GM12878 (cell line): Measurements from ENCODE around the gene CHCHD6. TPM values are rescaled to one million over a fixed set of nuclear protein-coding genes. Genes with fewer than 3 reads are reported as not detected.

Experiments
- ATAC-seq: fragments of 200-7000 bp; cut with Tn5 transposase; 3 replicates; pipeline ENCODE4 v1.9.1; 2020; ENCODE audit warnings: mild to moderate bottlenecking, moderate library complexity
- BruUV-seq: library from RNA; stranded (reverse); fragments of 400-500 nt; replicated peaks from 2 replicates; lab custom pipeline; 2021; lab: Mats Ljungman, UMichigan
- CTCF ChIA-PET: fragments of 300-600 bp; sonication (Branson Sonifier 250); formaldehyde crosslinking; extraction: SDS; loops from one replicate; lab custom pipeline; 2021; ENCODE audit warnings: inconsistent platforms; lab: Yijun Ruan, JAX
- POLR2A ChIA-PET: fragments of 350-600 bp; formaldehyde crosslinking; extraction: SDS; loops from one replicate; lab custom pipeline; 2021; ENCODE audit warnings: inconsistent platforms; lab: Charles Lee
- RAD21 ChIA-PET: fragments of 300-600 bp; sonication (Branson Sonifier 250); formaldehyde crosslinking; loops from one replicate; lab custom pipeline; 2023; ENCODE audit warnings: antibody characterized with exemption; ENCODE audit not compliant: unreplicated experiment; lab: Charles Lee
- SMC1A ChIA-PET: fragments of 300-600 bp; sonication (Branson Sonifier 250); formaldehyde crosslinking; loops from one replicate; lab custom pipeline; 2023; ENCODE audit not compliant: unreplicated experiment, uncharacterized antibody; lab: Charles Lee
- DNase-seq: peaks from one replicate; pipeline ENCODE4 v3.0.0-alpha.2; 2011; ENCODE audit warnings: low read depth, low spot score
- FAIRE-seq: peaks from 3 replicates; lab custom pipeline; 2011; peaks lifted over from hg19 to GRCh38; lab: Jason Lieb, UNC
- H2AFZ ChIP-seq: 2 replicates; pipeline ENCODE4 v1.6.0; 2011; ENCODE audit warnings: low read depth, low read length, control low read depth; ENCODE audit not compliant: control insufficient read depth
- H3K27ac ChIP-seq: 2 replicates; pipeline ENCODE4 v1.5.1; 2011; ENCODE audit warnings: control low read depth; ENCODE audit not compliant: control insufficient read depth, insufficient read depth
- H3K27me3 ChIP-seq, 2 experiments: replicated peaks in 1 of 2; 2 replicates each; pipeline versions ENCODE4 v1.6.0 to v1.6.1; 2011; ENCODE audit warnings: low read length in 1 of 2; ENCODE audit not compliant: control insufficient read depth in 2 of 2, insufficient read depth in 2 of 2
- H3K36me3 ChIP-seq, 2 experiments: 2 replicates each; pipeline ENCODE4 v1.5.1; 2011; ENCODE audit warnings: low read length in 1 of 2; ENCODE audit not compliant: control insufficient read depth in 2 of 2, insufficient read depth in 2 of 2
- H3K4me1 ChIP-seq: 2 replicates; pipeline ENCODE4 v1.6.1; 2011; ENCODE audit warnings: mild to moderate bottlenecking, low read length, moderate library complexity, mixed read lengths; ENCODE audit not compliant: control insufficient read depth, insufficient read depth
- H3K4me2 ChIP-seq: 2 replicates; pipeline ENCODE4 v1.6.0; 2011; ENCODE audit warnings: control low read depth; ENCODE audit not compliant: control insufficient read depth, insufficient read depth
- H3K4me3 ChIP-seq: fragments of 200-600 bp; sonication (generic); 2 replicates; pipeline ENCODE4 v1.5.1; 2016
- H3K79me2 ChIP-seq: 2 replicates; pipeline ENCODE4 v1.6.0; 2011; ENCODE audit warnings: low read length; ENCODE audit not compliant: control insufficient read depth, insufficient read depth
- H3K9ac ChIP-seq: 2 replicates; pipeline ENCODE4 v1.8.0; 2011; ENCODE audit warnings: low read length, control low read depth, mixed read lengths; ENCODE audit not compliant: control insufficient read depth, insufficient read depth
- H3K9me3 ChIP-seq: replicated peaks from 3 replicates; pipeline ENCODE4 v1.5.1; 2011; ENCODE audit warnings: mild to moderate bottlenecking, low read length; ENCODE audit not compliant: control insufficient read depth, insufficient read depth
- H4K20me1 ChIP-seq: 2 replicates; pipeline ENCODE4 v1.6.0; 2011; ENCODE audit not compliant: control insufficient read depth, insufficient read depth
- E2F4 ChIP-seq: IDR thresholded peaks from 2 replicates; pipeline ENCODE4 v1.6.1; 2012; ENCODE audit warnings: low read depth, low read length, improper control_type of control experiment
- MXI1 ChIP-seq: fragments of 150-350 bp; IDR thresholded peaks from 2 replicates; pipeline ENCODE4 v1.6.1; 2011; ENCODE audit warnings: low read depth, mild to moderate bottlenecking, inconsistent platforms, low read length, improper control_type of control experiment
- PBX3 ChIP-seq: IDR thresholded peaks from 2 replicates; pipeline ENCODE4 v1.6.1; 2011; ENCODE audit warnings: mild to moderate bottlenecking, low read depth, low read length, moderate library complexity; ENCODE audit not compliant: insufficient replicate concordance
- WGBS: methylation state at CpG from one replicate; pipeline ENCODE4 v1.1.6; 2016; ENCODE audit warnings: low lambda C conversion rate; ENCODE audit not compliant: insufficient replicate concordance, insufficient coverage; ENCODE audit errors: missing lambda C conversion rate; 5-methylcytosine and 5-hydroxymethylcytosine counted together
- in situ Hi-C: fragments of 300-500 bp; cut with MboI; formaldehyde crosslinking; loops from 9 replicates; pipeline ENCODE4 v1.14.3; 2018; ENCODE audit warnings: mixed read lengths
- intact Hi-C: fragments of 100-400 bp; cut with micrococcal nuclease; formaldehyde crosslinking; loops from one replicate; pipeline ENCODE4 v1.14.2; 2022; ENCODE audit not compliant: unreplicated experiment
- polyA plus RNA-seq, 11 experiments: library from polyadenylated mRNA; depleted of rRNA in 4 of 11; unstranded in 6 of 11; stranded (reverse) in 5 of 11; fragments of >200 nt; fragmentation: Nextera tagmentation in 4 of 11; fragmentation: Illumina TruSeq in 1 of 11; extraction: Ambion mirVana in 4 of 11; extraction: Trizol in 1 of 11; gene quantifications; 1 replicate in 1 of 11; 2 replicates in 10 of 11; pipeline versions ENCODE4 v1.2.1 to v1.2.3, GENCODE V29; 2011 to 2016; ENCODE audit warnings: inconsistent platforms in 2 of 11, missing spikeins in 2 of 11, low read depth in 1 of 11
- total RNA-seq, 4 experiments: library from RNA; depleted of rRNA in 3 of 4; stranded (reverse); fragments of >200 nt in 3 of 4; fragmentation: Illumina TruSeq in 1 of 4; extraction: Trizol in 1 of 4; gene quantifications; 2 replicates each; pipeline versions ENCODE4 v1.2.1 to v1.2.3, GENCODE V29; 2013 to 2021

Gene CHCHD6
- total and polyA plus RNA-seq, 10 of the 15 experiments (the other 5 are each of a cell fraction or from before 2014, with no cell fraction given), result 2.7 to 16.7 (median 12.3) TPM

- Histone ChIP-seq H3K36me3 (no peaks in the 10 kb centered on the region; a peak in 1 of 4 replicates), H3K79me2 (no peaks in the 10 kb centered on the region), H3K27me3 (no peaks in the 10 kb centered on the region), H3K4me1 (no peaks in the 10 kb centered on the region), H2AFZ (no peak overlapping the region), H3K4me2 (no peak overlapping the region), H3K9me3 (no peaks in the 10 kb centered on the region), H3K27ac (no peak overlapping the region), H3K9ac (no peak overlapping the region), H4K20me1 (no peaks in the 10 kb centered on the region), H3K4me3 (no peak overlapping the region)
- no peak for TF ChIP-seq MXI1
- TF ChIP-seq E2F4, result no peak
- no peak for TF ChIP-seq PBX3
- ATAC-seq (no peak), DNase-seq (no peak), FAIRE-seq (no peak)
- intact Hi-C loops (no loop called here), in situ Hi-C loops (no loop called here)
- POLR2A ChIA-PET, result interaction anchor here (0.6 kb wide), 1 partner anchor 1046 kb away, joined by 6 read pairs; no protein-coding TSS in a partner anchor
- CTCF ChIA-PET, result no interaction called here
- RAD21 ChIA-PET, result no interaction called here
- no TSS peak for BruUV-seq
- SMC1A ChIA-PET, result no interaction called here
- WGBS, result 82% methylated on average over 10 of the region's 10 CpGs
Measured at GRCh38 chr3:126858887-126859286, 154.8 kb downstream of the CHCHD6 start.
